ENCODE data around the gene CCDC195.

Gene CCDC195, protein sequence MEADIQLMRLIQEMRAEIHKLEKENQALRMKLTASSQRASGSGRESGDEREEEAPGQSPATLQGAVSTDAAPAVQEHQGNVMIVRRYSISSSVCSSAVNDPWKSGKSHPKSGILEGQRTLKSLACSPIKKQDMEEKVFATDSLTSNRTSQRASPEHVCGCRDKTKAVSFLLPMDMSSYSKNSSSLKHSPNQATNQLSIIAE

GRCh38 chr2:224716201-224716600, at the start of gene CCDC195:
CCDC195 (minus strand) TSS chr2:224716365; CDS start chr2:224716365, 0 bp downstream.
- no peak for DNase-seq (ENCODE audit: low read depth in 2 of 2)

DNA sequence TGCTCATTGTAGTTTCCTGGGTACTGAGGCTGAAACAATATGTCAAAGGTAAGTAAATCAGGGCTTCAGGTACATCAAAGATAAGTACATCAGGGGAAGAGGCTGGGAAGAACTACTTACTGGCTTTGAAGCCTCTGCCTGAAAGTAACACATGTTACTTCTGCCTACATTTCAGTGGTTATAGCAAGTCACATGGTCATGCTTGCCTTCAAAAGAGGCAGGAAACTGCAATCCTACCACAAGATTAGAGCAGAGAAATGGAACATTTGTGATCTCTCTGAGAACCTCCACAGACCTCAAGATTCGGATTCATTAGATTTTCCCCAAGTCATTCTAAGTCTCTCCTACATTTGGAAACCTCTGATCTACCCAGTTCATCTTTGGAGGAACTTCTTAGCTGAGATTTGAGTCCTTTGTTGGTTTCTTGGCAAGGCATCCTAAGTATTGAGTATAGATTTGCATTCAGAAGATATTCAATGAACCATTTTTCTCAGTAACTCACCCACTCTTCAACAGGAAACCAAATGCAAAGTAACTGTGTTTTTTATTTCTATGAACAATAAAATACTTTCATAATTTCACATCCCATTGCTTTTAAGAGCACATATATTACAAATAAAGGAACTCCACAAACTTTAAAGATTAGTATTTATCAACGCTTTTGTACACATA, 48.5 kb upstream of the CCDC195 start:
- no peak for DNase-seq (ENCODE audit: low read depth in 2 of 2)

DNA sequence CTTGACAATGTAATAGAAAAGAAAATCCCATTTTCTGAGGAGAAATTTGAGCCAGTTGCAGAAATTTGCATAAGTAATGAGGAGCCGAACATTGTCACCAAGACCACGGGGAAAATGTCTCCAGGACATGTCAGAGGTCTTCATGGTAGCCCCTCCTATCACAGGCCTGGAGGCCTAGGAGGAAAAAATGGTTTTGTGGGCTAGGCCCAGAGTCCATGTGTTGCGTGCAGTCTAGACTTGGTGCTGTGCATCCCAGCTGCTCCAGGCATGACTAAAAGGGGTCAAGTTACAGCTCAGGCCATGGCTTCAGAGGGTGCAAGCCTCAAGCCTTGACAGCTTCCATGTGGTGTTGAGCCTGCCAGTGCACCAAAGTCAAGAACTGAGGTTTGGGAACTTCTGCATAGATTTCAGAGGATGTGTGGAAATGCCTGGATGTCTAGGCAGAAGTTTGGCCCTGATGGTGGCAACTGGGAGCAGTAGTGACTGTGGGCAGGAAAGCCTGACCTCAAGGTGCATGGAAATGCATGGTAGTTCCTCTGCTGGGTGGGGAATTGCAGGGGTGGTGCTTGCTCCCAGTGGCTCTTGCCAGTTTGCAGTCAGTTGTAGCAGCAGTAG, 41.9 kb upstream of the CCDC195 start:
- no peak for DNase-seq (ENCODE audit: low read depth in 2 of 2)

DNA sequence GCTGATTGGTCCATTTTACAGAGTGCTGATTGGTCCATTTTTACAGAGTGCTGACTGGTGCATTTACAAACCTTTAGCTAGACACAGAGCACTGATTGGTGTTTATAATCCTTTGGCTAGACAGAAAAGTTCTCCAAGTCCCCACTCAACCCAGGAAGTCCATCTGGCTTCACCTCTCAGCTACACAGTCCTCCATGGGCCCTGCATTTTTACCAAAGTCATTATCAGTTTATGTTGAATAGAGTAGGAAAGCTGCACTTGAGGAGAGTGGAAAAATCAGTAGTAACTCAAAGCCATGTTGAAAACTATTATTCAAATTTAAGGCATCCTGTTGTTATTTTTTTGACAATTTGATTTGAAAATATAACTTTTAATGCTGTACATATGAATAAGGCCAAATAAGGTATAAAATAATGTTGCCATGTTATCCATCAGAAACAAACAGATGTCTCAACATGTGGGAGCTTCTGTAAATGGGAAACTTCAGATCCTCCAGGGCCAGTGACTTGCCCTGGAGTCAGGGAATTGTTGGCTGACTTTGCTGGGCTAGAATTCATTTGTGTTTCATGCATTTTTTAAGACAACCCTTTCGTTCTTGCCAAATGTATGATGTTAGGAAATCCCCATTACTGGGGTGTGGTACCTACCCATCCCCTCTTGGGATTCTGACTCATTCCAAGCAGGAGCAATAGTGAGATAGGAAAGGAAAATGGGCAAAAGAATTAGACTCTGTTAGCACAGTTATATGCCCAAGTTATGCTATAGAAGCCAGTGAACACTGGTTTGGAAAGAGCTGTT, 37.8 kb upstream of the CCDC195 start:
- no peak for DNase-seq (ENCODE audit: low read depth in 2 of 2)

GRCh38 chr2:224751996-224752698, 36.0 kb upstream of the CCDC195 start:
- DNase-seq (ENCODE audit: low read depth in 2 of 2), result no peak

DNA sequence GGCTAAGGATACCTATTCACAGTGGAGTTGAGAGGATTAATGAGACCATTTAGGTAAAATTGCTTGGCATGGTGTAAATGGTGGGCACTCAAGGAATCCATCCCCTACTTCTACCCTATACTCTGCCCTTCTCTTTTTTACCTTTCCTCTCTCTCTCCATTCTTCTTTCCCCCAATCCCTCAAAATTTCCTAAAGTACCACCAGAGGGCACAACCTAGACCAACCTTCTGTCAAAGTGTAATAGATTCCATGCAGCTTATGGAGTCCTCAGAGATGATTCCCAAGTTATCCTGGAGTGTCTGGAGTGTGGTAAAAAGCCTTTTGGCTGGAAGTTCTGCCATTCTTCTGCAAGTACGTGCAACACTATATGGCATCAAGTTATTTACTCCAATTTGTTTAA, 33.0 kb upstream of the CCDC195 start:
- no peak for DNase-seq (ENCODE audit: low read depth in 2 of 2)

GRCh38 chr2:224747765-224748164, 31.6 kb upstream of the CCDC195 start:
- no peak for DNase-seq (ENCODE audit: low read depth in 2 of 2)

DNA sequence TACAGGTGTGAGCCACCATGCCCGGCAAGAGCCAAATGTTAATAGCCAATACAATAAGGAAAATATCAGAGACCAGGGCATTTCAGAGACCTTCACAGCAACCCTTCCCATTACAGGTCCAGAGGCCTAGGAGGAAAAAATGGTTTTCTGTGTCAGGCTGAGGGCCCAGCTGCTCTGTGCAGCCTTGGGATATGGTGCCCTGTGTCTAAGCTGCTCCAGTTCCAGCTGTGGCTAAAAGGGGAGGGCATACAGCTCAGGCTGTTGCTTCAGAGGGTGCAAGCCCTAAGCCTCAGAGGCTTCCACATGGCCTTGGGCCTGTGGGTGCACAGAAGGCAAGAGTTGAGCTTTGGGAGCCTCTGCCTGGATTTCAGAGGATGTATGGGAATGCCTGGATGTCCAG, 20.1 kb upstream of the CCDC195 start:
- no peak for DNase-seq (ENCODE audit: low read depth in 2 of 2)

GRCh38 chr2:224734949-224735348, 18.8 kb upstream of the CCDC195 start:
- no peak for DNase-seq (ENCODE audit: low read depth in 2 of 2)

DNA sequence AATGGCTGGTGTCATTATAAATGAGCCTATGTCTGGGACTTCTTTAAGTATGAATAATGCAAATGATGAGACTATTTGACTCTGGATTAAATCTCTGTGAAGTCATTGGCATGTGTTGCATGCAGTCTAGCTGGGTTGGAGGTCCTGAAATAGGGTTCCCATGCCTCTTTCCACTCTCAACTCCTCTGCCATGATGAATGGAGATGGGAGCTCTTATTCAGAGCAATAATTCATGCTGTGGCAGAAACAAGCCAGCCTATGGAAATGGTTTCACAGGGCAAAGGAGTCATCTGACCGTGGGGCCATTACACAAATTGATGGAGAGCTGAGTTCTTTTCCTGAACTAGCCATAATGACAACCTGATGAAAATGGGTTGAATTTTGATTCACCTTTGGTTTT, 15.5 kb upstream of the CCDC195 start:
- no peak for DNase-seq (ENCODE audit: low read depth in 2 of 2)

- no peak for DNase-seq (ENCODE audit: low read depth in 2 of 2)
Observed at GRCh38 chr2:224729435-224729834, 13.3 kb upstream of the CCDC195 start.

DNA sequence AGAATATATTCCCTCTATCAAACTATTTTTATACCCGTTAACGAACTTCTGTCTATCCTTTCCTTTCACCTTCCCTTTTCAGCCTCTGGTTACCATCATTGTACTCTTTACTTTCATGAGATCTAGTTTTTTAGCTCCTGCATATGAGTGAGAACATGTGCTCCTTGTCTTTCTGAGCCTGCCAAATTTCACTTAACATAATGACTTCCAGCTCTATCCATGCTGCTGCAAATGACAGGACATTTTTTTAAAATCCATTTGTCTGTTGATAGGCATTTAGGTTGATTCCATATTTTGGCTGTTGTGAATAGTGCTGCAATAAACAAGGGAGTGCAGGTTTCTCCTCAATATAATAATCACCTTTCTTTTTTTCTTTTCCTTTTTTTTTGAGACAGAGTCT, 8.2 kb upstream of the CCDC195 start:
- DNase-seq (ENCODE audit: low read depth in 2 of 2), result no peak

DNA sequence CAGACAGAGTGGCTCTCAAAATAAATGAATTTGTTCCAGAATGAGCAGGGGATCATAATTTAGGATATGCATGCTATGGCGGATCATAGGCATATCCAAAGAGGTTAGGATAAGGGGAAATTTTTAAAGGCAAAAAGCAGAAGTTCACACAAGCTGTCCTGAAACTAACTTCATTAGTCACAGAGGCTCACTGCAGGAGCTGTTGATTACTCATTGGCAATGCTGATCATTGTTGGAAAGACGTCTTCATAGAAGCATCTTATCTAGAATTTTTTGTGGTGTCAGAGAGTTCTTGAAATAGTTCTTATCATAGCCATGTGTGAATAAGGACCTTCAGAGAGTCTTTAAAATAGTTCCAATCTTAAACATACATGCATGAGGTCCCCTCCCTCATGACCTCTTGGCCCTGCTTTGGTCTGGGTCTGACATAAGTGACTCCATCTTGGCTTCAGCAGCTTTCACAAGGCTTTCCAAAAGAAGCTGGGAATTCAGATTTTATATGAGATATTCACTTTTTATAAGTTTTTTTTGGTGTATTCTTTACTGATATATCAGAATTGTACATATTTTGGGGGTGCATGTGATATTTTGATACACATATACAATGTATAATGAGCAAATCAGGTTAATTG, 7.5 kb upstream of the CCDC195 start:
- no peak for DNase-seq (ENCODE audit: low read depth in 2 of 2)

DNA sequence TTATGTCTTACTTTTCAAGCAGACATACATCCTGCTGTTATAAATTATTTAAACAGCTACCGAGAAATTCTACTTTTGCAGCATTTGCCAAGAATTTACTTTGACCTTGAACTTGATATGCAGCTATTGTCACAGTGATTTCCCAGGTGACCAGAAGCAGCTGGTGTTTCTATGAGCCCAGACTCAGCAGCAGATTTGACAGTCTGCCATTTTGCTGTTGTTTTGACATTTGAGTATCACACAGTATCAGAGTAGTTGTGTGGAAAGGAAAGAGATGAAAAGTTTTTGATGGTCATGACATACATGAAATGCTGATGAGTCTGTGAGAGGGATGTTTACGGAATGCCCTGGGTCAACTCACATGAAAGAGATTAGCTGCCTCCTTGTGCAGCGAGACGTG, 6.6 kb upstream of the CCDC195 start:
- no peak for DNase-seq (ENCODE audit: low read depth in 2 of 2)

GRCh38 chr2:224722250-224722649, 6.1 kb upstream of the CCDC195 start:
- DNase-seq (ENCODE audit: low read depth in 2 of 2), result no peak

DNA sequence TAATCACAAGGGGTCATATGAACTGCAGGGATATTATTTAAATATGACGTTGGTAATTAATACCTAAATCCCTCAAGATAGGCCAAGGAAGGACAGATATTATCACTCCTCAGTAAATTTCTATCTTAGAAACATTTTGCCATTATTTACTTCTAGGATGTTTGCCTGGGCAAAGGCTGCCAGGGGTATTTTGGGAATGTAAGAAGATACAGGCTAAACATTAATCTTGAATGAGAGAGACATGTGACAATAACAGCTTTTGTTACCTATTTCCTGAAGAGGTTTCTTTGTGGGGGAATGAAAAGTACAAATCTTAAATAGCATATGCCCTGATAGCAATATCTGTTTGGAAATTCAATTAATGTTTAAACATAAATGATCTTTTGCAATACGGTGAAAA, 756 bp upstream of the CCDC195 start:
- DNase-seq (ENCODE audit: low read depth in 2 of 2), result no peak

DNA sequence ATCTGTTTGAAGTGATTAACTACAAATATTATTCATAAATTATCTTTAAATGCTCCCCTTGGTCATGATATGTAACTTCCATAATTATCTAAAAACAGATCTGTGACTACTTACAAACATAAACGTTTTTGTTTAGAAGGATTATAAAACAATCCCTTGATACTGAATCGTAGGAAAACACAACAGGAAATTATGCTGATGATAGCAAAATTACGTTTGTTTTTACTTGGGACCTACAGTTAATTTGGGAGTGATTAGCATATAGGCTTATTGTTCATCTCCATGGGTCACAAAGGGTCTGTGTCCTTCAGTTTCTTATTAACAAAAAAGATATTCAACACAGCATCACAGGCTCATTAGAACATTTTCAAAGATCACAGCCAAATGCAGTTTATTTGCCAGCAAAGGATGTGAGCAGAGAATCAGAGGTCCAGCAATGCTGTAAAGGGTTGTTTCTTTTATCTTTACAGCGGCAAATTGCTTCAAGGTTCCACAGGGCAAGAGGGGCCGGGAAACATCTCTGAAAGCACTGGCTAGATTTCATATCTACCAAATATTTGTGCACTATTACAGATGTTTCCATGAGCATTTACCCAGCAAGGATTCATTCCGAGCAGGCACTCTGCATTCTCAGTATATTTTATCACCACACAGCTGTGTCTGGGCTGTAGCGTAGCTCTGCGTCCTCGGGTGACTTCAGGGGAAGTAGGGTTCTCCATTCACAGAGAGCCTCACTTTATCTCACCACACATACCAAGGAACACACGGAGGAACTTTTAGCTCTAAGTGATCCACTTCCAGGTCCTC, 4.1 kb downstream of the CCDC195 start:
- no peak for DNase-seq (ENCODE audit: low read depth in 2 of 2)

GRCh38 chr2:224711381-224711780, 4.8 kb downstream of the CCDC195 start:
- DNase-seq (ENCODE audit: low read depth in 2 of 2), result no peak

GRCh38 chr2:224709301-224709700, 6.9 kb downstream of the CCDC195 start:
- DNase-seq (ENCODE audit: low read depth in 2 of 2), result no peak

DNA sequence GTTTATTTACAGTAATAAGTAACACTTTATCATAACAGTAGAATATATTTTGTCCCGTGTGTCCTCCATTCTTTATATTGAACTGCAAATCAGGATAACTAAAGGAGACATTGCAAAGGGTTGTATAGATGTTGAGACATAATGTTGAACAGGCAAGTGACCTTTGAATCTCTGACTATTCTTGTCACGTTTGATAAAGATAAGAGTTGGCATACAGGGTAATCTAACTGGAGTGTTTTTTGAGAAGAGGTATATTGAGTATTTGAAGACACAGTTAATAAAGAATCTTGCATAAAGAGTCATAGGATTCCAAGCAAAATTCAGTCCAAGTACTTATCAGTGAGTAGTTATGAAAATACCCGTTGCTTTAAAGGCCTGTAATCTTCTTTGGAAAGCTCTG, 21.7 kb downstream of the CCDC195 start:
- no peak for DNase-seq (ENCODE audit: low read depth in 2 of 2)

DNA sequence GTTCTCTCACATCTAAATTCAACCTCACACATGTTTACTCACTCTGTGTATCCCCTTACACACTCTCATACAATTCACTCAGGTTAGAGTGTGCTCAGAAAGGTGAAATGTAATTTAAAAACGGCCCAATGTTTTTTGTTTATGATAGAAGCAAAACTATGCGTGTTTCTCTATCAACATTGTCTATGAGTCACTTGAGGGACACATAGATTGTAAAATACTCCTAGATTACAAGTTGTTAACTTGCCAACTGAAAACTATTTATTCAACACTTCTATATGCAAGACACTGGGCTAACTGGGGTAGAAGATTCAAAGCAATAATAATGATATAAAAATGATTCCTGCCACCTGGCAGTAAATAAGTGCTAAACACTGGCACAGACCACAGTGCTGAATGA, 24.6 kb downstream of the CCDC195 start:
- no peak for DNase-seq (ENCODE audit: low read depth in 2 of 2)

Measured in stimulated activated CD8-positive, alpha-beta memory T cell treated with anti-CD3 and anti-CD28 coated beads, Interleukin-15, amount 100 ng/mL, for 4 hours (primary cell).